GM19328 (cell line): Measurements from ENCODE around the gene SNAP29.
"Not testable (repeated sequence)": the region's sequence is repeated elsewhere in the genome, so short reads cannot be mapped to it uniquely, and the experiment has no call there.

Experiments used
- ATAC-seq: cut with Tn5 transposase; IDR thresholded peaks from one replicate; pipeline ENCODE4 v1.9.1; 2021; ENCODE audit warnings: mild to moderate bottlenecking, moderate library complexity; ENCODE audit not compliant: unreplicated experiment

Gene SNAP29

GRCh38 chr22:20834206-20834605, 24.6 kb upstream of the SNAP29 start:
- ATAC-seq = no peak

GRCh38 chr22:20834725-20835124, 24.1 kb upstream of the SNAP29 start:
- ATAC-seq = no peak

- ATAC-seq = no peak
Measured at GRCh38 chr22:20836987-20837823, 21.6 kb upstream of the SNAP29 start.

- ATAC-seq = not testable (repeated sequence)
Measured at GRCh38 chr22:20839354-20839753, 19.5 kb upstream of the SNAP29 start.

GRCh38 chr22:20839837-20840645, 18.8 kb upstream of the SNAP29 start:
- no peak for ATAC-seq

- no peak for ATAC-seq
Measured at GRCh38 chr22:20840646-20841371, 18.0 kb upstream of the SNAP29 start.

GRCh38 chr22:20843501-20843900, 15.3 kb upstream of the SNAP29 start:
- ATAC-seq = no peak

- ATAC-seq = no peak
Measured at GRCh38 chr22:20844055-20845037, 14.5 kb upstream of the SNAP29 start.

GRCh38 chr22:20847318-20847822, 11.4 kb upstream of the SNAP29 start:
- ATAC-seq = no peak

- ATAC-seq = no peak
Measured at GRCh38 chr22:20852076-20852475, 6.7 kb upstream of the SNAP29 start.

- no peak for ATAC-seq
Measured at GRCh38 chr22:20852503-20852902, 6.3 kb upstream of the SNAP29 start.

GRCh38 chr22:20853236-20853660, 5.6 kb upstream of the SNAP29 start:
- no peak for ATAC-seq

- ATAC-seq = no peak
Measured at GRCh38 chr22:20857247-20857643, 1.6 kb upstream of the SNAP29 start.

- ATAC-seq = peak; percentile 42
Measured at GRCh38 chr22:20857838-20858614, 781 bp upstream of the SNAP29 start.

- no peak for ATAC-seq
Measured at GRCh38 chr22:20859615-20860014, 808 bp downstream of the SNAP29 start.

- no peak for ATAC-seq
Measured at GRCh38 chr22:20862540-20862939, 3.7 kb downstream of the SNAP29 start.

- ATAC-seq = no peak
Measured at GRCh38 chr22:20863366-20863765, 4.6 kb downstream of the SNAP29 start.

- no peak for ATAC-seq
Measured at GRCh38 chr22:20864186-20864908, 5.5 kb downstream of the SNAP29 start.

- no peak for ATAC-seq
Measured at GRCh38 chr22:20865331-20865730, 6.5 kb downstream of the SNAP29 start.
